GM12878 (cell line): ENCODE measurements around the gene BCAT1. TPM values are rescaled to one million over a fixed set of nuclear protein-coding genes. Genes with fewer than 3 reads are reported as not detected.

Experiments
- CBX5 ChIP-seq: sonication (generic); IDR thresholded peaks from 2 replicates; pipeline ENCODE4 v1.6.1; 2016; ENCODE audit warnings: low read depth, moderate library complexity, mild to moderate bottlenecking, inconsistent platforms
- CREB1 ChIP-seq: IDR thresholded peaks from 2 replicates; pipeline ENCODE4 v1.6.1; 2012; ENCODE audit warnings: low read depth, mild to moderate bottlenecking, inconsistent platforms
- E2F8 ChIP-seq: fragments of 450-650 bp; IDR thresholded peaks from 2 replicates; pipeline ENCODE4 v1.6.1; 2018; ENCODE audit warnings: mild to moderate bottlenecking, low read depth, moderate library complexity; ENCODE audit not compliant: partially characterized antibody
- EP300 ChIP-seq, 2 experiments: fragments of 150-350 bp in 1 of 2; IDR thresholded peaks; 2 replicates each; pipeline ENCODE4 v1.6.1; 2011 to 2012; ENCODE audit warnings: low read depth in 2 of 2, low read length in 2 of 2, borderline replicate concordance in 1 of 2, improper control_type of control experiment in 1 of 2, inconsistent platforms in 1 of 2; ENCODE audit not compliant: control insufficient read depth in 1 of 2
- FOS ChIP-seq: IDR thresholded peaks from 3 replicates; pipeline ENCODE4 v1.6.1; 2011; ENCODE audit warnings: borderline replicate concordance; ENCODE audit not compliant: insufficient read length; ENCODE audit errors: extremely low read depth
- HDGF ChIP-seq: fragments of 450-650 bp; IDR thresholded peaks from 2 replicates; pipeline ENCODE4 v1.6.1; 2016; ENCODE audit warnings: antibody characterized with exemption
- IRF4 ChIP-seq: IDR thresholded peaks from 2 replicates; pipeline ENCODE4 v1.6.1; 2011; ENCODE audit warnings: low read depth, low read length
- KDM1A ChIP-seq: fragments of 200-600 bp; sonication (generic); IDR thresholded peaks from 2 replicates; pipeline ENCODE4 v1.6.1; 2016; ENCODE audit warnings: borderline replicate concordance
- MEF2A ChIP-seq: IDR thresholded peaks from 2 replicates; pipeline ENCODE4 v1.6.1; 2011; ENCODE audit warnings: low read depth, mild to moderate bottlenecking, low read length, moderate library complexity; ENCODE audit not compliant: insufficient read depth
- MTA2 ChIP-seq: fragments of 450-650 bp; IDR thresholded peaks from 2 replicates; pipeline ENCODE4 v1.6.1; 2016; ENCODE audit warnings: low read depth, mild to moderate bottlenecking, moderate library complexity
- MTA3 ChIP-seq: IDR thresholded peaks from 2 replicates; pipeline ENCODE4 v1.6.1; 2012; ENCODE audit warnings: low read length, inconsistent platforms, borderline replicate concordance
- RUNX3 ChIP-seq: IDR thresholded peaks from 2 replicates; pipeline ENCODE4 v1.6.1; 2012; ENCODE audit warnings: low read length, inconsistent platforms
- TAF1 ChIP-seq: IDR thresholded peaks from 2 replicates; pipeline ENCODE4 v1.6.1; 2011; ENCODE audit warnings: mild to moderate bottlenecking, low read depth, low read length, borderline replicate concordance
- TARDBP ChIP-seq: IDR thresholded peaks from 2 replicates; pipeline ENCODE4 v1.6.1; 2016; ENCODE audit warnings: borderline replicate concordance
- ZNF207 ChIP-seq: fragments of 450-650 bp; IDR thresholded peaks from 2 replicates; pipeline ENCODE4 v1.6.1; 2014; ENCODE audit warnings: antibody characterized with exemption, mild to moderate bottlenecking, borderline replicate concordance
- polyA plus RNA-seq, 11 experiments: library from polyadenylated mRNA; depleted of rRNA in 4 of 11; unstranded in 6 of 11; stranded (reverse) in 5 of 11; fragments of >200 nt; fragmentation: Nextera tagmentation in 4 of 11; fragmentation: Illumina TruSeq in 1 of 11; extraction: Ambion mirVana in 4 of 11; extraction: Trizol in 1 of 11; gene quantifications; 1 replicate in 1 of 11; 2 replicates in 10 of 11; pipeline versions ENCODE4 v1.2.1 to v1.2.3, GENCODE V29; 2011 to 2016; ENCODE audit warnings: inconsistent platforms in 2 of 11, missing spikeins in 2 of 11, low read depth in 1 of 11
- total RNA-seq, 4 experiments: library from RNA; depleted of rRNA in 3 of 4; stranded (reverse); fragments of >200 nt in 3 of 4; fragmentation: Illumina TruSeq in 1 of 4; extraction: Trizol in 1 of 4; gene quantifications; 2 replicates each; pipeline versions ENCODE4 v1.2.1 to v1.2.3, GENCODE V29; 2013 to 2021
- TF ChIP-seq, protein P1 (sequence below): fragments of 450-650 bp; formaldehyde crosslinking; IDR thresholded peaks from 2 replicates; pipeline ENCODE4 v1.4.0; 2020; ENCODE audit warnings: mild to moderate bottlenecking, moderate library complexity
- TF ChIP-seq, protein P2 (sequence below): fragments of 450-650 bp; conservative IDR thresholded peaks from 2 replicates; pipeline ENCODE4 v1.6.1; 2017; ENCODE audit warnings: mild to moderate bottlenecking, moderate library complexity
- TF ChIP-seq, protein P3 (sequence below): fragments of 450-650 bp; IDR thresholded peaks from 2 replicates; pipeline ENCODE4 v1.6.1; 2016; ENCODE audit warnings: mild to moderate bottlenecking

The BCAT1 gene
- total and polyA plus RNA-seq, 10 of the 15 experiments (the other 5 are each of a cell fraction or from before 2014, with no cell fraction given), result 26.2 to 187 (median 81.9) TPM

DNA sequence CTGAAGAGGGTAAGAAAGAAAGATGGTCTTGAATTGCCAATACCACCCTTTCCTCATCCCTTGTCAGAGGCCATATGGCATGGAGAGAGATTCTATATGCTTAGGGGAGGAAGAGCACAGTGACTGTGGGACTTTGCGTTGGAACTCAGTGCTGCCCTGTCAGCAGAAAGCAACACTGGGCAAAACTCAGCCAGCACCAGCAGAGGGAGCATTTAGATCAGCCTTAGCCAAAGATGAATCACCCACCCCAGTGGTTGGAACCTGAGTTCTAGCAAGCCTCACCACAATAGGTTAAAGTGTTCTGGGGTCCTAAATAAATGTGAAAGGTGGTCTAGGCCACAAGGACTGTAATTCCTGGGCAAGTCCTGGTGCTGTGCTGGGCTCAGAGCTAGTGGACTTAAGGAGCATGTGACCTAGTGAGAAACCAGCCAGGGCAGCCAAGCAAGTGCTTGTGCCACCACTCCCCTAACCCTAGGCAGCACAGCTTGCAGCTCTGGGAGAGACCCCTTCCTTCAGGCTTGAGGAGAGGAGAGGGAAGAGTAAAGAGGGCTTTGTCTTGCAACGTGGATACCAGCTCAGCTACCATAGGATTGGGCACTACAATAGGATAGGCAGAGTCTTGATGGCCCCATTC, 11.4 kb upstream of the BCAT1 start (continued):
- no peak for TF ChIP-seq TAF1
- TF ChIP-seq TARDBP, result no peak
- TF ChIP-seq, protein P1, sequence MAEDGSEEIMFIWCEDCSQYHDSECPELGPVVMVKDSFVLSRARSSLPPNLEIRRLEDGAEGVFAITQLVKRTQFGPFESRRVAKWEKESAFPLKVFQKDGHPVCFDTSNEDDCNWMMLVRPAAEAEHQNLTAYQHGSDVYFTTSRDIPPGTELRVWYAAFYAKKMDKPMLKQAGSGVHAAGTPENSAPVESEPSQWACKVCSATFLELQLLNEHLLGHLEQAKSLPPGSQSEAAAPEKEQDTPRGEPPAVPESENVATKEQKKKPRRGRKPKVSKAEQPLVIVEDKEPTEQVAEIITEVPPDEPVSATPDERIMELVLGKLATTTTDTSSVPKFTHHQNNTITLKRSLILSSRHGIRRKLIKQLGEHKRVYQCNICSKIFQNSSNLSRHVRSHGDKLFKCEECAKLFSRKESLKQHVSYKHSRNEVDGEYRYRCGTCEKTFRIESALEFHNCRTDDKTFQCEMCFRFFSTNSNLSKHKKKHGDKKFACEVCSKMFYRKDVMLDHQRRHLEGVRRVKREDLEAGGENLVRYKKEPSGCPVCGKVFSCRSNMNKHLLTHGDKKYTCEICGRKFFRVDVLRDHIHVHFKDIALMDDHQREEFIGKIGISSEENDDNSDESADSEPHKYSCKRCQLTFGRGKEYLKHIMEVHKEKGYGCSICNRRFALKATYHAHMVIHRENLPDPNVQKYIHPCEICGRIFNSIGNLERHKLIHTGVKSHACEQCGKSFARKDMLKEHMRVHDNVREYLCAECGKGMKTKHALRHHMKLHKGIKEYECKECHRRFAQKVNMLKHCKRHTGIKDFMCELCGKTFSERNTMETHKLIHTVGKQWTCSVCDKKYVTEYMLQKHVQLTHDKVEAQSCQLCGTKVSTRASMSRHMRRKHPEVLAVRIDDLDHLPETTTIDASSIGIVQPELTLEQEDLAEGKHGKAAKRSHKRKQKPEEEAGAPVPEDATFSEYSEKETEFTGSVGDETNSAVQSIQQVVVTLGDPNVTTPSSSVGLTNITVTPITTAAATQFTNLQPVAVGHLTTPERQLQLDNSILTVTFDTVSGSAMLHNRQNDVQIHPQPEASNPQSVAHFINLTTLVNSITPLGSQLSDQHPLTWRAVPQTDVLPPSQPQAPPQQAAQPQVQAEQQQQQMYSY, result no peak
- peak; percentile 36; the same call in 1 of the 2 replicates for TF ChIP-seq IRF4
- TF ChIP-seq MEF2A, result no peak
- TF ChIP-seq MTA2, result no peak
- TF ChIP-seq HDGF, result no peak
- peak; percentile 31; the same call in 1 of the 2 replicates for TF ChIP-seq RUNX3
- TF ChIP-seq, protein P2, sequence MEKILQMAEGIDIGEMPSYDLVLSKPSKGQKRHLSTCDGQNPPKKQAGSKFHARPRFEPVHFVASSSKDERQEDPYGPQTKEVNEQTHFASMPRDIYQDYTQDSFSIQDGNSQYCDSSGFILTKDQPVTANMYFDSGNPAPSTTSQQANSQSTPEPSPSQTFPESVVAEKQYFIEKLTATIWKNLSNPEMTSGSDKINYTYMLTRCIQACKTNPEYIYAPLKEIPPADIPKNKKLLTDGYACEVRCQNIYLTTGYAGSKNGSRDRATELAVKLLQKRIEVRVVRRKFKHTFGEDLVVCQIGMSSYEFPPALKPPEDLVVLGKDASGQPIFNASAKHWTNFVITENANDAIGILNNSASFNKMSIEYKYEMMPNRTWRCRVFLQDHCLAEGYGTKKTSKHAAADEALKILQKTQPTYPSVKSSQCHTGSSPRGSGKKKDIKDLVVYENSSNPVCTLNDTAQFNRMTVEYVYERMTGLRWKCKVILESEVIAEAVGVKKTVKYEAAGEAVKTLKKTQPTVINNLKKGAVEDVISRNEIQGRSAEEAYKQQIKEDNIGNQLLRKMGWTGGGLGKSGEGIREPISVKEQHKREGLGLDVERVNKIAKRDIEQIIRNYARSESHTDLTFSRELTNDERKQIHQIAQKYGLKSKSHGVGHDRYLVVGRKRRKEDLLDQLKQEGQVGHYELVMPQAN, result no peak
- TF ChIP-seq MTA3, result no peak
- TF ChIP-seq, protein P3, sequence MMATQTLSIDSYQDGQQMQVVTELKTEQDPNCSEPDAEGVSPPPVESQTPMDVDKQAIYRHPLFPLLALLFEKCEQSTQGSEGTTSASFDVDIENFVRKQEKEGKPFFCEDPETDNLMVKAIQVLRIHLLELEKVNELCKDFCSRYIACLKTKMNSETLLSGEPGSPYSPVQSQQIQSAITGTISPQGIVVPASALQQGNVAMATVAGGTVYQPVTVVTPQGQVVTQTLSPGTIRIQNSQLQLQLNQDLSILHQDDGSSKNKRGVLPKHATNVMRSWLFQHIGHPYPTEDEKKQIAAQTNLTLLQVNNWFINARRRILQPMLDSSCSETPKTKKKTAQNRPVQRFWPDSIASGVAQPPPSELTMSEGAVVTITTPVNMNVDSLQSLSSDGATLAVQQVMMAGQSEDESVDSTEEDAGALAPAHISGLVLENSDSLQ, result no peak
- no peak for TF ChIP-seq CBX5
- TF ChIP-seq FOS, result no peak
- no peak for TF ChIP-seq ZNF207
- no peak for TF ChIP-seq KDM1A
- no peak for TF ChIP-seq EP300 (IDR thresholded peaks at IDR 0.05; ENCODE audit: borderline replicate concordance in 1 of 2, control insufficient read depth in 1 of 2, low read depth in 2 of 2, low read length in 2 of 2)
- no peak for TF ChIP-seq CREB1
- TF ChIP-seq E2F8, result no peak
